CD4-positive, alpha-beta T cell treated with Interleukin-17A for 4 hours (primary cell): Measurements from ENCODE around the gene ZBP1.

Source experiments
- DNase-seq: peaks from one replicate; pipeline ENCODE4 v3.0.0-alpha.2; 2020; ENCODE audit warnings: mixed read lengths

ZBP1 gene

GRCh38 chr20:57616143-57616951 lies 3.9 kb downstream of the ZBP1 start:
- no peak for DNase-seq

- peak; percentile 3 for DNase-seq
Measured at GRCh38 chr20:57615445-57615811, 4.8 kb downstream of the ZBP1 start.

- peak; percentile 1 for DNase-seq
Measured at GRCh38 chr20:57614490-57615444, 5.5 kb downstream of the ZBP1 start.

GRCh38 chr20:57613481-57613921 lies 6.7 kb downstream of the ZBP1 start:
- no peak for DNase-seq

GRCh38 chr20:57612916-57613315 lies 7.3 kb downstream of the ZBP1 start:
- no peak for DNase-seq

- DNase-seq: no peak
Measured at GRCh38 chr20:57612436-57612835, 7.8 kb downstream of the ZBP1 start.

- no peak for DNase-seq
Measured at GRCh38 chr20:57611586-57612311, 8.5 kb downstream of the ZBP1 start.

GRCh38 chr20:57610261-57610952 lies 9.8 kb downstream of the ZBP1 start:
- DNase-seq: no peak

GRCh38 chr20:57609842-57610167 lies 10.4 kb downstream of the ZBP1 start:
- DNase-seq: no peak

- DNase-seq: no peak
Measured at GRCh38 chr20:57609086-57609841, 11.0 kb downstream of the ZBP1 start.

- no peak for DNase-seq
Measured at GRCh38 chr20:57608516-57608915, 11.7 kb downstream of the ZBP1 start.

- DNase-seq: no peak
Measured at GRCh38 chr20:57605878-57606277, 14.3 kb downstream of the ZBP1 start.

- DNase-seq: no peak
Measured at GRCh38 chr20:57605045-57605444, 15.2 kb downstream of the ZBP1 start.

GRCh38 chr20:57603120-57603519 lies 17.1 kb downstream of the ZBP1 start:
- no peak for DNase-seq

- no peak for DNase-seq
Measured at GRCh38 chr20:57601737-57602136, 18.5 kb downstream of the ZBP1 start.

- no peak for DNase-seq
Measured at GRCh38 chr20:57601211-57601570, 19.0 kb downstream of the ZBP1 start.

- DNase-seq: no peak
Measured at GRCh38 chr20:57600320-57601210, 19.7 kb downstream of the ZBP1 start.

GRCh38 chr20:57598491-57598890 lies 21.7 kb downstream of the ZBP1 start:
- DNase-seq: no peak

- no peak for DNase-seq
Measured at GRCh38 chr20:57598060-57598459, 22.2 kb downstream of the ZBP1 start.

- peak; percentile 85 for DNase-seq
Measured at GRCh38 chr20:57596998-57597939, 23.0 kb downstream of the ZBP1 start.
